Dedifferentiated amniotic fluid mesenchymal stem cell (primary cell): Measurements from ENCODE around the gene LCN6.
A peak's percentile ranks its signal among the peaks of the same experiment; 100 is the strongest.
"Not testable (repeated sequence)": the region's sequence is repeated elsewhere in the genome, so short reads cannot be mapped to it uniquely, and the experiment has no call there.

Source experiments
- DNase-seq: peaks from one replicate; pipeline ENCODE4 v3.0.0-alpha.2; 2016; ENCODE audit errors: extremely low spot score

LCN6 gene

GRCh38 chr9:136748201-136748600 lies at the start of gene LCN6:
Gene LCN6, minus strand, starts transcription at chr9:136748525. Its CDS starts 42 bp downstream, at chr9:136748483.
- DNase-seq = no peak

GRCh38 chr9:136796775-136797347 lies 48.5 kb upstream of the LCN6 start:
- not testable (repeated sequence) for DNase-seq

- DNase-seq = no peak
Observed at GRCh38 chr9:136796238-136796774, 48.0 kb upstream of the LCN6 start, which contains the start of gene CCDC183. Gene CCDC183, plus strand, starts transcription at chr9:136796338. Its CDS starts 60 bp downstream, at chr9:136796398.

GRCh38 chr9:136795000-136795348 lies 46.6 kb upstream of the LCN6 start:
- DNase-seq = no peak

GRCh38 chr9:136794281-136794999 lies 46.1 kb upstream of the LCN6 start:
- DNase-seq = no peak

- DNase-seq = no peak
Observed at GRCh38 chr9:136793086-136793946, 45.0 kb upstream of the LCN6 start.

- DNase-seq = no peak
Observed at GRCh38 chr9:136792321-136793085, 44.2 kb upstream of the LCN6 start.

- DNase-seq = no peak
Observed at GRCh38 chr9:136791516-136792276, 43.4 kb upstream of the LCN6 start.

GRCh38 chr9:136790640-136791515 lies 42.6 kb upstream of the LCN6 start, which contains the start of gene TMEM141:
Gene TMEM141, plus strand, starts transcription at chr9:136791344. Its CDS starts 27 bp downstream, at chr9:136791371.
- DNase-seq = peak; percentile 99

- no peak for DNase-seq
Observed at GRCh38 chr9:136789523-136789937, 41.2 kb upstream of the LCN6 start.

GRCh38 chr9:136788644-136789522 lies 40.6 kb upstream of the LCN6 start:
- not testable (repeated sequence) for DNase-seq

GRCh38 chr9:136787690-136788400 lies 39.5 kb upstream of the LCN6 start:
- DNase-seq = peak; percentile 40

GRCh38 chr9:136786983-136787382 lies 38.7 kb upstream of the LCN6 start:
- not testable (repeated sequence) for DNase-seq

- DNase-seq = no peak
Observed at GRCh38 chr9:136786451-136786850, 38.1 kb upstream of the LCN6 start.

- not testable (repeated sequence) for DNase-seq
Observed at GRCh38 chr9:136785565-136786355, 37.4 kb upstream of the LCN6 start.

GRCh38 chr9:136784997-136785361 lies 36.7 kb upstream of the LCN6 start:
- no peak for DNase-seq
